ENCODE results near the gene POC1A.

Gene POC1A

DNA sequence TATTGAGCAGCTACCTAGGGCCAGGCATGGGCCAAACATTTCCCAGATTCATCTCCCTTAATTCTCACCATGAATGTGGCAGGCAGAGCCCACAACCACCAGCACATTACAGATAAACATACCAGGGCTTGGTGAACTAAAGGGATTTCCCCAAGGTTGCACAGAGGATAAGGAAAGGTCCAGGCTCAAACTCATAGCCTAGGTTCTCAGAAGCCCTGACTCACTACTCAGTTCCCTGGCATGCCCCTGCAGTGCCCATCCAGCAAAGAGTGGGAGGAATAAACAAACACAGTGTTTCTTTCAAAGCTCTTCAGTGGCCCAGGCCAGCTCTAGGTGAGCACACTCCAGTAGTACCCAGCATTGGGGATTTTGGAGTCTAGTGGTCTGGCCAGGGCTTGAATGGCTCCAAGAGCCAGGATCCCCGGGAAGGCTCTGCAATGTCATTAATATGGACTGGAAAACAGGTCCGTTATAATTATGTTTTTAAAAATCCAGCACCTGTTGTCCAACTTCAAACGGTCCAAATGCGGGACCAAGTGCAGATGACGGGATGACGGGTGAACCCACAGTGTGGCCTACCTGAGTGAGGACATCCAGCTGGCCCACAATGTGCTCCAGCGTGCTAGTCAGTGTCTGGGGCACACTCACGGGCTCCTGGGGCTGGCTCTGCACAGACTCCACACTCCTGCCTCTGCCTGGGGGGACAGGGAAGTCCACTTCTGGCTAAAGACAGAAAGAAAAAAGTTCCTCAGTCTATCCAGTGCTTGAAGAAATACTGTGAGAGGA, 58.0 kb downstream of the POC1A start:
- no peak for DNase-seq

DNA sequence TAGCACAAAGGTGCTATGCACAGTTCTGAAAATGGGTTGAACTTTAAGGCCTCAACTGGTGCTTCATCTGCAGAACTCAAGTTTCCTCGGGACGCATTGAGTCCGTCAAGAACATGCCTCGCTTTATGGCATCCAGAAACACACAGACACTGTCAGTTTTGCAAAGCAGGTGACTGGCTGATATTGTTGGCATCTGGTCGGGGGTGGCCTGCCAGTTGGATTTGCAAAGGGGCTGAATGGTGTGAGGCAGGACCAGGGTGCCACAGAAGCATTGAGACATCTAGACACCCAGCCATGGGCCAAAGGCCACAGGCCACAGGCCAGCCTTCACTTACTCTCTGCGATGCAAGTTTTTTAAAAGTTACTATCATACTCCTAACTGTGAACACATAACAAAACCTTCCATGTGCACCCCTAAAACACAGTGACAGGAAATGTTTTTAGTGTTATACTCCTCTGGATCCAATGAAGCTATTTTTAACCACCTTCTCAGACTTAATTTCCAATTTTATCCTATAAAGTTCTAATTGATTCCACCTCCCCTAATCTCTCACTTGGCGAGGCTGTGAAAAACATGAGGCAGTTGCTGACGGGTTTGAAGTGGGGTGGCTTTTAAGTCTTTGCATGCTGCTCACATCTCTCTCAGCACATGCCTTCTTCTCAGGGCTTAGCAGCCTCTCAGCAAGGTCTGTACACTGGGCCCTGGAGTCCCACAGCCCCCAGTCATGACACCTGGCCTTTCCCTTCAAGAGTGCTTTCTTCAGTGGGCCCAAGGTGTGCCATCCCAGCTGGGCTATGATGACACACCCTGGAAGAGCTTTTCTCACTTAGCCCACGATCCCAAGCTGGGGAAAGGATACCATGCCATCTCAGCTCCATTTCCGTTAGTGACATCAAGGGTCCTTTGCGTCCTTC, 59.4 kb downstream of the POC1A start:
- DNase-seq = no peak

GRCh38 chr3:52093756-52094545, 60.3 kb downstream of the POC1A start:
- DNase-seq = no peak

GRCh38 chr3:52092891-52093290, 61.3 kb downstream of the POC1A start:
- no peak for DNase-seq

DNA sequence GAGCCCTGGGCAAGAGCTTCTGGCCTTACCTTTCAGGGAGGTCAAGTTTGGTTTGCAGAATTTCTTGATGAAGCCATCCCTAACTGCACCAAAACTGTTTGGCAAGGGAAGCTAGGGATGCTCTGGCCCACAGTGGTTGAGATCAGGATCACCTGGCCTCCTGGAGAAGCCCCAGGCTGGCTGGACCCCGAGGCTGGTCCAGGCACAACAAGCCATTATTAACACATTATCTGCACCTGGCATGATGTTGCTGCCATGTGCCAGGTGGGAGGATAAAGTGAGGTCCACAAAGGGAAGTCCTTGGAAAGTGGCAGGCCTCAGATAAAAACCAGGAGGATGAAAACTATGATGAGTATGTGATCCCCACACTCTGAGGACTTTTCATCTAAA, 62.0 kb downstream of the POC1A start:
- DNase-seq = no peak

DNA sequence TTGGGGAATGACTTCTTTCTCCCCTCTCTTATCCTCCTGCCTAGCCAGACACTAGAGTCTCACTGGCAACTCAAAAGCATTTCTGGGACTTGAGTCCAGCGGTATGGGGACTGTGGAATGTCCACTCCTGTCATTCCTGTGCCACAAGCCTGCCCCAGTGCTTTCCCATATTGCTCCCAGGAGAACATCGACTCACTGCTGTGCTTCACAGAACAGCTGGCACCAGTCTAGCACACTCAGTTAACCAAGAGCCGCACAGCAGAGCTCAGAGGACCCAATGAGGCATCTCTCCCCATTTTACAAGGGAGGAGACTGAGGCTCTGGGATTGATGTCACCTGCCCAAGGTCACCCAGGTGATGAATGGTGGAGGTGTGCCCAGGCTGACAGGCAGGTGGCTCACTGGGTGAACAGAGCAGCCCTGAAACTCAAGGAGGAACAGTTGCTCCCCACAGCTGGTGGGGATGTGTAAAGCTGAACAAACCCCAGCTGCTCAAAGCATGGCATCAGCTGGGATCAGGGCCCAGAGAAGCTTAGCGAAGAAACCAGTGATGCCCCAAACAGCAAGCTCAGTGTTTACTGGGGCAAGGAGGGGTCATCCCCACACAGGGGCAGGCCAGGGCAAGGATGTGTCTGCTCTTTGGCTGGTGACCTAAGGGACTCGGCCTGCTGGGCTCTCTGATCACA, 62.5 kb downstream of the POC1A start:
- peak; percentile 39 for DNase-seq

- no peak for DNase-seq
Measured at GRCh38 chr3:52090933-52091468, 63.2 kb downstream of the POC1A start.

GRCh38 chr3:52090131-52090932, 63.9 kb downstream of the POC1A start:
- DNase-seq = no peak

DNA sequence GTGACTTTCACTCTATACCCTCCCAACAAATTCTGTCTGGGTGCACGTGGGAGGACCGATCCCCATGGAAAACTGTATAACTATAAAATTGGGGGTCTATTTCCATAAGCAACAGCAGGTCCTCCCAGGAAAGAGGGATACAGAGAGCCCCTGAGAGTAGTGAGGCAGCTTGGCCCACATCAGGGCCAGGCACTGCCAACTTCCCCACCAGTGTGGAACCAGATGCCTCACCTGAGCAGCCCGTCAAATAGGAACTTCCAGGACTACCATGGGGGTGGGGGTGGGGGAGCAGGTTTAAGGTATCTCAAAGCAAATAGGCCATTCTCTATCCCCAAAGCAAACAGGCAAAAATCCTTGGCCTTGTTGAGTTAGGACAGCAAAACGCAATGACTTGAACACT, 64.5 kb downstream of the POC1A start:
- DNase-seq = no peak

DNA sequence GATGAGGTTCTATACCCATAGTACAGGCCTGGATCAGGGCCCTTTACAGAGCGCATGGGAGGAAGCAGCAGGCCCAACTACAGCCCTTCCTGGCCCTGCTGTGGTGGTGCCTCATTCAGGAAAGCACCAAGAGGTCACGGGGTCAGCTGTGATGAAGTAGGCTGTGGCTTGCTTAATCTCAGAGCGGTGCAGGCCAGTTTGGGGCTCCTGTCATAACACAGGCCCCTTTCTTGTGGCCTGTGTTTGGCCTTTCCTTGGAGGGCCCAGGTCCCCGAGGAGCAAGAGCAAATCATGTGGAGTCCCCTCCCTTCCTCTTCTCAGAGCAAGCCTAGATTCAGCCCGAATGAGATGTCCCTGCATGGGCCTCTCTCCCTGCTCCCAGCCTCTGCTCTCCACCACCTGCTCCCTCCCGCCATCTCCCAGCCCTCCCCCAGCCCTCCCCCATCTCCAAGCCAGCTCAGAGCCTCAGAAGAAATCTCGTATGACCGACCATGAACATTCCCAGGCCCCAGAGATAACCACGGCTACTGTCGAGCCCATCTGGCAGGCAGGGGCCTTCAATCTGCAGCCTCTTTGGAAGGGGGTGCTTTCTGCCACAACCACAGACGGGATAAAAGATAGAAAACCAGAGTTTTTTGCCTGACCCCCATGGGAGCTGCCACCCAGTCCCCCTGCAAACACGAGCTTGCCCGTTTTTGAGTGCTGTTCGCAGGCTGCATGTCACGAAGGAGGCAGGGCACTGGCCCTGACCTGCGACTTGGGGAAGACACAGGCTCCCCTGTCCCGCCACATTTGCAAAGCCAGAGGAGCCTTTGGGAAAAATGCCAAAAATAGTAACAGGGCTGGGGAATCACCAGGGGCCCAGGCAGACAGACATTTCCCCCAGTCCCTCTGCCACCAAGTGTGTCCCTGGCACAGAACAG, 65.5 kb downstream of the POC1A start:
- no peak for DNase-seq

DNA sequence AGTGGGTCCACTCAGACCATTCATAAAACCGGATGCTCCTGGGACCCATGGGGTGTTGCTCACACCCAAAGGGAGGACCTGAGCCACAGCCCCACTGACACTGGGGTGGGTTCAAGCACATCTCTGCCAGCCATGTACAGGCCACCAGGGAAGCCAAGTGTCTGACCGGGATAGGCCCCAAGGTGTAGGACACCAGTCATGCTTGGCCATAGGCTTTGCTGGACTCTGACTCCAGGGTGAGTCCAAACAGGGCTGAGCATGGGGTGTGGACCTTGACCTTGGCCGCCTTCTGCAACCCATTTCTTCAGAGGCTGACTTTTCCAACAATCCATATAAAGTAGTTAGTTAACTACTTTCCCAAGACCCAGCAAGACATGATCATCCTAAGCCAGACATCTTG, 66.5 kb downstream of the POC1A start:
- DNase-seq = no peak

GRCh38 chr3:52086976-52087663, 67.1 kb downstream of the POC1A start:
- DNase-seq = no peak

- no peak for DNase-seq
Measured at GRCh38 chr3:52086461-52086860, 67.8 kb downstream of the POC1A start.

GRCh38 chr3:52085681-52086282, 68.4 kb downstream of the POC1A start:
- DNase-seq = no peak

DNA sequence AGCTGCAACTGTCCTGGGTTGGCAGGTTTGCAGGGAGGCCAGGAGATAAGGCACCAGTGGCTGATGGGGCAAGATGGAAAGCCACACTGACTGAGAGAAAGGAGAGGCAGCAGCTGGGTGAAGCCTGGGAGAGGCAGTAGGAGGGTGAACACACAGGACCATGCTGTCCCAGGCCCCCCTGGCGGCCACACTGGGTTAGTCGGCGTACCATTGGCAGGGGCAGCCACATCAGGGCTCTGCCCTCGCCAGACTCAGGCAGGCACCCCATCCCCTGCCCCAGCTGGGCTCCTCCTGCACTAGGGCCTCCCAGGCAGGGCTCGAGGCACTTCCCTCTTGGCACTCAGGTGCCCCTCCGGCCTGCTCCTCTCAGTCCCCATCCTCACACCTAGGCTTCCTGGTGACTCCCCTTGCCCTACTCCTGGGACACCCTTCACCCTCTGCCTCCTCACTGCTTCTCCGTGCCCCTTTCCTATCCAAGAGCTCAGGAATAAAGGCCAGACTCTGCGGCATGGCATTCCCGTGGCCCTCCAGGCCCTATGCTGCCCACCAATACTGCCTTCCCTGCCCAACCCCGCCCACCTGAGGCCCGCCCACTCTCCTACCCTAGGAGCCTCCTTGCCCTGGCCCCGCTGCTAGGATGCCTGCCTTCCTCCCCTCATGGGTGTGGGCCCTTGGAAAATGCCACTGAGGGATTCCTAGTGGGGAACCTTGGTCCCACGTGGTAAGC, 69.1 kb downstream of the POC1A start:
- no peak for DNase-seq

GRCh38 chr3:52084216-52084945, 69.8 kb downstream of the POC1A start:
- DNase-seq = no peak

GRCh38 chr3:52083556-52084087, 70.6 kb downstream of the POC1A start:
- no peak for DNase-seq

DNA sequence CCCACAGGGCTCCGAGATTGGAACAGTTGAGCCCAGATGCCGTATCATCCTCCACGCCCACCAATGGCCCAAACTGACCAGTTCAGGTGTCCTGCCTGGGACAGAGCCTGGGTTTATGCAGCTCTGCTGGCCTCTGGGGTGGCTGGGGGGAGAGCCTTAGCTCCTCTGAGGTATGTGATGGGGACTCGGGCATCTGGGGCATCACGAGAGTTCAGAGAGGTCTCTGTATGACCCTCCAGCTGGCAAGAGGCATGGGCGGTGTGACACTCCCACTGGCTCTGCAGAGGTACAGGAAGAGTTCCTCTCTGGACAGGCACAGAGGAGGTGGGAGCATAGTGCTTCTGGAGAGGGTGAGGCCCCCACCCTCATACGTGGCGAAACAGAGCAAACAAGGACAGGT, 71.3 kb downstream of the POC1A start:
- no peak for DNase-seq

Measured in midbrain (tissue), 1 donor.